CD4-positive, alpha-beta memory T cell (primary cell): ENCODE results near the gene SCAMP4. TPM values are rescaled to one million over a fixed set of nuclear protein-coding genes. Genes with fewer than 3 reads are reported as not detected.

Experiments used
- CTCF ChIA-PET: fragments of 350-600 bp; sonication (Branson Sonifier 250); formaldehyde crosslinking; loops from one replicate; lab custom pipeline; 2021; ENCODE audit warnings: inconsistent platforms; ENCODE audit not compliant: partially characterized antibody; lab: Charles Lee
- POLR2A ChIA-PET: fragments of 350-600 bp; sonication (Branson Sonifier 250); formaldehyde crosslinking; loops from one replicate; lab custom pipeline; 2021; ENCODE audit not compliant: partially characterized antibody; lab: Charles Lee
- DNase-seq, 5 donors: peaks; one replicate each; pipeline versions ENCODE4 v3.0.0 to v3.0.0-alpha.2; 2020 to 2022; ENCODE audit warnings: mixed read lengths in 1 of 5
- H3K27ac ChIP-seq: one replicate; pipeline ENCODE4 v1.7.0; 2013; ENCODE audit warnings: low read depth, low read length
- H3K27me3 ChIP-seq: 2 replicates; pipeline ENCODE4 v1.7.0; 2013; ENCODE audit warnings: mild to moderate bottlenecking, low read length, moderate library complexity; ENCODE audit not compliant: insufficient read depth
- H3K36me3 ChIP-seq: 2 replicates; pipeline ENCODE4 v1.7.0; 2013; ENCODE audit warnings: mild to moderate bottlenecking, low read length, moderate library complexity; ENCODE audit not compliant: insufficient read depth
- H3K4me1 ChIP-seq: 2 replicates; pipeline ENCODE4 v1.7.0; 2013; ENCODE audit warnings: mild to moderate bottlenecking, low read length, moderate library complexity; ENCODE audit not compliant: insufficient read depth
- H3K4me3 ChIP-seq, 2 donors: one replicate each; pipeline ENCODE4 v1.7.0; 2013; ENCODE audit warnings: low read length in 2 of 2, mild to moderate bottlenecking in 1 of 2
- H3K9me3 ChIP-seq, 2 donors: one replicate each; pipeline ENCODE4 v1.7.0; 2013; ENCODE audit warnings: low read length in 2 of 2, control low read depth in 1 of 2; ENCODE audit not compliant: control insufficient read depth in 1 of 2
- H3K27ac Mint-ChIP-seq, 7 donors: one replicate each; pipeline ENCODE4 v1.8.0; 2020 to 2021; ENCODE audit warnings: mixed read lengths in 7 of 7, mild to moderate bottlenecking in 6 of 7, inconsistent platforms in 3 of 7, moderate library complexity in 3 of 7
- H3K27me3 Mint-ChIP-seq, 2 donors: one replicate each; pipeline ENCODE4 v1.8.0; 2020 to 2021; ENCODE audit warnings: mixed read lengths in 2 of 2
- H3K36me3 Mint-ChIP-seq, 2 donors: one replicate each; pipeline ENCODE4 v1.8.0; 2020 to 2021; ENCODE audit warnings: mixed read lengths in 2 of 2, inconsistent platforms in 1 of 2, mild to moderate bottlenecking in 1 of 2
- H3K4me1 Mint-ChIP-seq, 4 donors: one replicate each; pipeline ENCODE4 v1.8.0; 2020 to 2021; ENCODE audit warnings: mixed read lengths in 4 of 4, mild to moderate bottlenecking in 1 of 4
- H3K4me3 Mint-ChIP-seq, 8 donors: one replicate each; pipeline ENCODE4 v1.8.0; 2020 to 2021; ENCODE audit warnings: mixed read lengths in 8 of 8, mild to moderate bottlenecking in 7 of 8, moderate library complexity in 6 of 8, inconsistent platforms in 3 of 8
- H3K9me3 Mint-ChIP-seq, 8 donors: one replicate each; pipeline ENCODE4 v1.8.0; 2020 to 2021; ENCODE audit warnings: mixed read lengths in 8 of 8, mild to moderate bottlenecking in 5 of 8, inconsistent platforms in 3 of 8, moderate library complexity in 1 of 8
- intact Hi-C: fragments of 100-400 bp; cut with micrococcal nuclease; formaldehyde crosslinking; loops from one replicate; pipeline ENCODE4 v1.15.1; 2023
- polyA plus RNA-seq, 2 donors: library from polyadenylated mRNA; unstranded; fragments of 300-500 nt; fragmentation: Illumina TruSeq; gene quantifications; one replicate each; pipeline ENCODE4 v1.2.3, GENCODE V29; 2021
- total RNA-seq, 2 experiments: library from RNA; stranded (reverse); gene quantifications; one replicate each; pipeline ENCODE4 v1.2.3, GENCODE V29; 2021

Gene SCAMP4
- total RNA-seq (10 to 100 TPM; 23.4 to 29.1 TPM), polyA plus RNA-seq (10 to 100 TPM in 1 of 2 donors, 1 to 10 TPM in 1; 9.8 to 15.5 TPM)

DNA sequence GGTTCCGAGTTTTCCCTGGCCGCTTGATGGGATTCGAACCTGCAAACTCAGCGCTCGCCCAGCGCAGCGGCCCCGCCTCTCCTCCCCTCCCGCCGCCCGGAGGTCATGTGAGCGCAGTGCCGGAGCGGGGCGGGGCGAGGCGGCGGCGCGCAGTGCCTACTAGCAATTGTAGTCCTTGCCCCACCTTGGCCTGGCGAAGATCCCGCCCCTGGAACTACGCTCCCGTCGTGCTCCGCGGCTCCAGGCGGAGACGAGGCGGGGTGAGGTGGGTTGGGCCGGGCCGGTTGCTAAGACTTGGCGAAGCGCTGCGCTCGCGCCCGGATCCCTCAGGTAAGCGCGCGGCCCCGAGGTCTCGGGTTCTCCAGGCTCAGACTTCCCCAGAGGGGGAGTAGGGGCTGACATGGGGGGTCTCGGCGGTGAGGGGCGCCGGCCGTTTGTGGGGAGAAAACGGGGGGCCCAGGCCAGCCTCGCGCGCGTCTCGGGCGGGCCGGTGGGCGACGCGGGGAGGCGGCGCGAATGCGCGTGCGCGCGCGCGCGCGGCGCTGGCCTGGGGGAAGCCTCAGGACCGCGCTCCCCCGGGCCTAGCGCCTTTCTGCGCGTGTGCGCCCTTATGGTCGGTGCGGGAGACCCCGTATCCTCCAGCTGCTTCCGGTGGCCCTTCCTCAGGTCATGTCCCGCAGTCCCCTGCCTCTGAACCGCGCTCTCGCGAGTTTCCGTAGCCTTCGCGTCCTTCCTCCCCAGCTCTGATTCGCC lies at the start of gene SCAMP4, which contains the start of gene ADAT3:
TSS of gene SCAMP4 (plus strand) at position 290 of the 753 bp plus-strand sequence. CDS start 9,621 bp downstream, outside the sequence.
TSS of gene ADAT3 (plus strand) at position 290 of the 753 bp plus-strand sequence. CDS start 6,649 bp downstream, outside the sequence.
- Histone ChIP-seq H3K4me1 (peaks cover 14% of the 10 kb centered on the region), H3K4me3 (peak within 1 kb of the TSS; percentile 57 to 75), H3K9me3 (no peaks in the 10 kb centered on the region), H3K36me3 (no peaks in the 10 kb centered on the region), H3K27ac (peak within 1 kb of the TSS; percentile 62), H3K27me3 (no peaks in the 10 kb centered on the region)
- H3K27me3 Mint-ChIP-seq, result no peaks in the 10 kb centered on the region
- peak; percentile 96 to 99 (median 98) for DNase-seq
- H3K36me3 Mint-ChIP-seq, result peaks cover 0 to 2% of the 10 kb centered on the region in 2 donors
- intact Hi-C loops, result loop anchor here (1.0 kb wide), 7 partner anchors 8 to 57 kb away; partner anchors contain the start of genes ABHD17A and REXO1
- CTCF ChIA-PET, result interaction anchor here (0.9 kb wide), 1 partner anchor 41 kb away, joined by 4 read pairs; no protein-coding TSS in a partner anchor
- no peaks in the 10 kb centered on the region for H3K9me3 Mint-ChIP-seq
- H3K4me3 Mint-ChIP-seq, result peak within 1 kb of the TSS; percentile 87 to 96 (median 93)
- peak within 1 kb of the TSS; percentile 82 to 97 (median 96) for H3K27ac Mint-ChIP-seq
- H3K4me1 Mint-ChIP-seq, result peaks cover 10 to 46% (median 12%) of the 10 kb centered on the region in 4 donors
- POLR2A ChIA-PET, result interaction anchor here (0.6 to 2.4 kb wide), 12 partner anchors 8 to 425 kb away, joined by 3 to 15 read pairs (median 4); no protein-coding TSS in a partner anchor

DNA sequence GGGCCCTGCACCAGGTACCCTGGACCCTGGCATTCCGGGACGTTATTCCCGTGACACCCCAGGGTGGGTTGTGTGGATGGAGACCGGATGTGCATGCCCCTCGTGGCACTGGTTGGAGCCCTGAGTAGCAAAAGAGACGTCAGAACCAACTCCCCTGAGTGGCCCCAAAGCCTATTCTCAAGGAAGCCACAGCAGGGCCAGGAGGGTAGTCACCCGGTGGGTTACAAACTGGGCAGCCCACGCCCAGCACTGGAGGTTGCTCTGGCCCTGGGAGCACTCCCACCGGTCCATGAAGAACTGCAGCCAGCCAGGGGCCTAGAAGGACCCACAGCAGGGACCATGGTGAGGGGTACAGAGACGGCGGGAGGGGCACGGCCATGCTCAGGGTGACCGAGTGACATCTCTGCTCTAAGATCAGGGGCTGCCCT lies 49.4 kb upstream of the SCAMP4 start:
- no peaks in the 10 kb centered on the region for H3K36me3 ChIP-seq
- peak overlapping the region; percentile 82 to 88 (median 86) for H3K4me3 Mint-ChIP-seq
- peak overlapping the region; percentile 73 for H3K27ac ChIP-seq
- no peaks in the 10 kb centered on the region for H3K9me3 ChIP-seq
- ChIA-PET POLR2A (interaction anchor here (0.7 to 5.1 kb wide), 11 partner anchors 9 to 756 kb away, joined by 3 to 41 read pairs (median 5); partner anchors contain the start of genes ABHD17A and MKNK2), CTCF (interaction anchor here (1.8 kb wide), 1 partner anchor 10 kb away, joined by 4 read pairs; no protein-coding TSS in a partner anchor)
- peaks cover 23 to 69% (median 46%) of the 10 kb centered on the region in 4 donors for H3K4me1 Mint-ChIP-seq
- H3K9me3 Mint-ChIP-seq, result peaks cover 0 to 2% (median 0%) of the 10 kb centered on the region in 8 donors
- intact Hi-C loops, result loop anchor here (1.0 kb wide), 1 partner anchor 8 kb away; no protein-coding TSS in a partner anchor
- peak overlapping the region; percentile 89 to 94 (median 93) for H3K27ac Mint-ChIP-seq
- H3K4me1 ChIP-seq, result peaks cover 92% of the 10 kb centered on the region
- peak overlapping the region; percentile 67 to 77 for H3K4me3 ChIP-seq
- no peaks in the 10 kb centered on the region for H3K27me3 Mint-ChIP-seq
- peaks cover 0 to 4% of the 10 kb centered on the region in 2 donors for H3K36me3 Mint-ChIP-seq
- DNase-seq, result peak in 4 of 5 donors; percentile 26 to 60 (median 38)
- H3K27me3 ChIP-seq, result no peaks in the 10 kb centered on the region

DNA sequence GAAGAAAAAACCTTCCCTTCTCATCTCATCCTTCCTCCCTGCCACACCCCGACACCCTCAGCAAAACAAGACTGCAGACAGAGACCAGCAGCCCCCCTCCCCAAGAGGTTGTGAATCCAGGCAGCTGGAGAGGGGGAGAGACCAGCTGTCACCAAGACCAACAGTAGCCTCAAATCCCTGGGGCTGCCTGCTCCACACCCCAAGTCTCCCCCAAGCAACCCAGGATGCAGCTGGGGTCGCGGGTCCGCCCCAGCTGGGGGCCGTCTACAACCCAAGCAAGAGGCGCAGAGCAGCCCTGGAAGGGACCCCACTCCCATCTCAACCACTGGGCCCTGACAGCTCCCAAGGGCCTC lies 48.9 kb upstream of the SCAMP4 start:
- Histone ChIP-seq H3K4me3 (peak overlapping the region; percentile 67 to 77), H3K36me3 (no peaks in the 10 kb centered on the region), H3K27ac (peak overlapping the region; percentile 73), H3K4me1 (peaks cover 96% of the 10 kb centered on the region), H3K9me3 (no peaks in the 10 kb centered on the region), H3K27me3 (no peaks in the 10 kb centered on the region)
- H3K36me3 Mint-ChIP-seq, result peaks cover 0 to 4% of the 10 kb centered on the region in 2 donors
- peak overlapping the region; percentile 89 to 94 (median 93) for H3K27ac Mint-ChIP-seq
- peaks cover 22 to 69% (median 48%) of the 10 kb centered on the region in 4 donors for H3K4me1 Mint-ChIP-seq
- H3K4me3 Mint-ChIP-seq, result peak overlapping the region; percentile 82 to 88 (median 86)
- ChIA-PET CTCF (no interaction called here), POLR2A (interaction anchor here (0.7 to 5.1 kb wide), 9 partner anchors 8 to 755 kb away, joined by 3 to 41 read pairs (median 6); partner anchors contain the start of genes ABHD17A and MKNK2)
- no peaks in the 10 kb centered on the region for H3K27me3 Mint-ChIP-seq
- peaks cover 0 to 2% (median 0%) of the 10 kb centered on the region in 8 donors for H3K9me3 Mint-ChIP-seq
- intact Hi-C loops, result no loop called here
- DNase-seq, result peak in 1 of 5 donors; percentile 45

DNA sequence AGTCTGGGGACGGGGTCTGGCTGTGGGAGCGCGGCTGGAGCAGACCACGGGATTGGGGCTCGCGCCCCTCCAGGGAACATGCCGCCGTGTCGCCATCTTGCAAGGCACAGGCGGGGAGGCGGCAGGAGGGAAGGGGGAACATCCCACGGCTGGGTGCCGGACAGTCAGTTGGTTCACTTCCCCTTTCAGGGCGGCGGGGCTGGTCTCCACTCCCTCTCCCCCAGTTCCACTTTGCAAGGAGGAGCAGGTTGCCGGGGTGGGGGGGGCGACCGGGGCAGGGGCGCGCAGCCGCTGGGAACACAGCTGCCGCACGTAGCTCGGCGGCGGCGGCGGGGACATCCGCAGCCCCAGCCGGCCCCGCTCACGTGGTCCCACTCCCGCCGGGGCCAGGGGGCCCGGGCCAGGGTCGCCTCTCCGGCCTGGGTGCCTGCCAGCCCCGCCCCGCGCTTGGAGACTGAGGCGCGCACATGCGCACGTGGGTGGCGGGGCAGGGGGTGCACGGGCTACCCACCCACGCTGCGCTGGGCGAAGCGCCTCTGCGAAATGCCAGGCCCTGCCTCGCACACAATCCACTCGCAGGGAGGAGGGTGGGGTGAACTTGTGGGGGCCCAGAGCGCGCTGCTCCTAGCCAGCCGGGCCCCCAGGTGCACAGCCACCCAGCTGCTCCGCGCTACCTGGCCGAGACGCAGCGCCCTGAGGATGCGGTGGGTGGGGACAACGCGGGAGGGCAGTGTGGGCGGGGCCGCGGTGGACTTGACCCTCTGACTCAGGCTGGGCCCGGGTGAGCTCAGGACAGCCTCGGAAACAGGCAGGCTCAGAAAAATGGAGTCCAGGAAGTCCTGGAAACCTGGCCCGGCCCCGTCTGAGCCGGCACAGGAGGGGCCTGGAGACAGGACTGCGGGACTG lies 48.2 kb upstream of the SCAMP4 start:
- H3K27me3 Mint-ChIP-seq, result no peaks in the 10 kb centered on the region
- peak overlapping the region; percentile 82 to 88 (median 86) for H3K4me3 Mint-ChIP-seq
- H3K27me3 ChIP-seq, result no peaks in the 10 kb centered on the region
- H3K4me3 ChIP-seq, result peak overlapping the region; percentile 67 to 77
- peaks cover 96% of the 10 kb centered on the region for H3K4me1 ChIP-seq
- peak overlapping the region; percentile 90 to 99 (median 94) for H3K27ac Mint-ChIP-seq
- H3K27ac ChIP-seq, result peak overlapping the region; percentile 73
- peaks cover 25 to 74% (median 53%) of the 10 kb centered on the region in 4 donors for H3K4me1 Mint-ChIP-seq
- H3K36me3 ChIP-seq, result no peaks in the 10 kb centered on the region
- ChIA-PET CTCF (interaction anchor here (0.6 to 1.4 kb wide), 3 partner anchors 8 to 85 kb away, joined by 3 to 4 read pairs (median 3); no protein-coding TSS in a partner anchor), POLR2A (interaction anchor here (0.9 to 5.1 kb wide), 11 partner anchors 8 to 228 kb away, joined by 3 to 41 read pairs (median 6); partner anchors contain the start of gene ABHD17A)
- H3K9me3 ChIP-seq, result no peaks in the 10 kb centered on the region
- intact Hi-C loops, result no loop called here
- peaks cover 0 to 4% of the 10 kb centered on the region in 2 donors for H3K36me3 Mint-ChIP-seq
- peak in 4 of 5 donors; percentile 34 to 42 (median 40) for DNase-seq
- H3K9me3 Mint-ChIP-seq, result peaks cover 0 to 2% (median 0%) of the 10 kb centered on the region in 8 donors

DNA sequence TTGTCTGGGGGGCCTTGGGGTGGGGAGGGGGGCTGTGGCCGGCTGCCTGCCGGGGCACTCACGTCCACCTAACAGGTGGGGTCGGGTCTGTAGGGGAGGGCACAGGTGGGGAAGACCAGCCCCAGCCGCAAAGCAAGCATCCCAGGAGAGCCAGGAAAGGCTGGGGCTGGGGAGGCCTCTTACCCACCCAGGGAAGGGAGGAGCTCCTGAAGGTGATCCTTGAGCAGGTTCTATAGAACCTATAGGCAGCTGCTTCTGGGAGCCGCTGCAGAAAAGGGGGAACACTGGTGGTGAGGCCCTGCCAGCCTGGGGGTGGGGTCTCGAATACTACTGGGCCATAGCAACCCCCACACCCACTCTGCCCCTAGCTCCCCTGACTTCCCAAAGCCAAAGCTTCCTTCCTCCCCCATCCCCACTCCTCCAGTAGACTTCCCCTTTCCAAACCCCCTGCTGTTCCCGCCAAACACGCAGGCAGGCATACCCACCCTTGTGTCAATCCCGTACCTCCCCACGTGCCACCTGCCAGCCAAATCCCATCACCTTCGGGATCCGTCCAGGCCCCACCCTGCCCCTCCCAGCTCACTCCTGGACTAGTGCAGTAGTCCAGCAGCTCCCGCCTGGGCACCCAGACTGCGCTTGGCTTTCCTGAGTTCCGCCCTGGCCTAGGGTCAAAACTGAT lies 47.4 kb upstream of the SCAMP4 start:
- H3K4me3 Mint-ChIP-seq, result peak overlapping the region in 7 of 8 donors; percentile 51 to 80 (median 69)
- H3K36me3 Mint-ChIP-seq, result peaks cover 0 to 9% of the 10 kb centered on the region in 2 donors
- DNase-seq, result no peak
- Histone ChIP-seq H3K4me1 (peaks cover 90% of the 10 kb centered on the region), H3K27ac (peak overlapping the region; percentile 73), H3K4me3 (peak overlapping the region in 1 of 2 donors; percentile 77), H3K9me3 (no peaks in the 10 kb centered on the region), H3K36me3 (no peaks in the 10 kb centered on the region), H3K27me3 (no peaks in the 10 kb centered on the region)
- H3K9me3 Mint-ChIP-seq, result peaks cover 0 to 2% (median 0%) of the 10 kb centered on the region in 8 donors
- CTCF ChIA-PET, result interaction anchor here (0.6 to 1.4 kb wide), 4 partner anchors 9 to 84 kb away, joined by 3 to 4 read pairs (median 4); partner anchors contain the start of gene REXO1
- H3K27ac Mint-ChIP-seq, result peak overlapping the region; percentile 76 to 99 (median 87)
- intact Hi-C loops, result no loop called here
- POLR2A ChIA-PET, result interaction anchor here (0.9 to 5.1 kb wide), 7 partner anchors 9 to 228 kb away, joined by 3 to 41 read pairs (median 5); partner anchors contain the start of gene ABHD17A
- H3K27me3 Mint-ChIP-seq, result no peaks in the 10 kb centered on the region
- H3K4me1 Mint-ChIP-seq, result peaks cover 25 to 81% (median 50%) of the 10 kb centered on the region in 4 donors
